Hypothalamus (tissue), 51 donors: ENCODE data around the gene TNKS1BP1.
"Not testable (repeated sequence)": the region's sequence is repeated elsewhere in the genome, so short reads cannot be mapped to it uniquely, and the experiment has no call there.

Experiments used
- DNase-seq, 51 donors: peaks; one replicate each; lab custom pipeline; 2025; lab: John Stamatoyannopoulos, UW

Gene TNKS1BP1

DNA sequence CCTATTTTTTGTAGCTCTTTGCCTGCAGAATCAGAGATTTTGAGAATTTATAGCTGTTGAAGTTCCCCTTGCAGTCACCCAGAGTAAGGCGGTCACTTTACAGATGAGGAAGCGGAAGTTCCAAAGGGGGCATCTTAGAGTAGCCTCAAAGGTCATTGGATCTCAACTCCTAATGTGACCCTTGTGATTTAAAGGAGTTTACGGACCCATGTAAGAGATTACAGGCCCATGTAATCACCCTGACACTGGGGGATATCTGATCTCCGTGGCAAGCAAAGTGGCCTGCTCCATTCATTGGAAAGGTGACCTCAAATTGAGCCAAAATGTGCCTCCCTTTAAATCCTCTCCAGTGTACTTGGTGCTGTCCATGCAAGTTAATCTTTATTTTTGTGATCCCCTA is 29.1 kb upstream of the TNKS1BP1 start:
- DNase-seq = no peak

DNA sequence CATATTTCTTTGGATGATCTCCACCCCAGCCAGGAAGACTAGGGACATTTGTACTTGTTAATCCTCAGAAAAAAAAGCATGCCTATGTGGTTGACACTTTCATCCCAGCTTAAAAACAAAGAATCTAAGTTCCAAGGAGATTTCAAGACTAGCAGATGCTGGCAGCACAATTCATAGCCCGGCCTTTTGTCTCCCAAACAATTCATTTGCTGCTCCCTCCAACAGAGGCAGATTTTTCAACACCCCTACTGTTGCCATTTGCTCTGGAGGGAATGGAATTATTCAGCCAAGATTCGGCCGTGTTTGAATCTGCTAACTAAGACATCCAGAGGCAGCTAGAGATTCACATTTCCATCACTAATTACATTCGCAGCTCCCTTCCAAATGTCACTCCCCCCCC is 28.7 kb upstream of the TNKS1BP1 start:
- no peak for DNase-seq

DNA sequence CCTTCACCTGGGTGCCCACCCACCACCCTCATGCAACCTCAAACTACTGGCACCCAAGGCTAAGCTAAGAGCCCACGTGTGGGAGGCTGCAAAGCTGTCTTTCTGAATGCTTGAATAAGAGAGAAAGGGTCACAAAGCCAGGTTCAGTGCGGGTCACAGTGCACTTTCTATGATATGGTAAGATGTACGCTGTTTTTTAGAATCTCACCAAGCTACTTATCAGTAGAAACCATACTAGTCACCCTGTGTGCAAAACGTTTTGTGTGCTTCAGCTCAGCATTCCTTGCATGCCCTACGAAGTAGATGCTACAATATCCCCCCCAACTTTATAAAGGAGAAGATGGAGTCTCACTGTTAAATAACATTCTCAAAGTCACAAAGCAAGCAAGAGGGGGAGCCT is 28.3 kb upstream of the TNKS1BP1 start:
- DNase-seq = no peak

DNA sequence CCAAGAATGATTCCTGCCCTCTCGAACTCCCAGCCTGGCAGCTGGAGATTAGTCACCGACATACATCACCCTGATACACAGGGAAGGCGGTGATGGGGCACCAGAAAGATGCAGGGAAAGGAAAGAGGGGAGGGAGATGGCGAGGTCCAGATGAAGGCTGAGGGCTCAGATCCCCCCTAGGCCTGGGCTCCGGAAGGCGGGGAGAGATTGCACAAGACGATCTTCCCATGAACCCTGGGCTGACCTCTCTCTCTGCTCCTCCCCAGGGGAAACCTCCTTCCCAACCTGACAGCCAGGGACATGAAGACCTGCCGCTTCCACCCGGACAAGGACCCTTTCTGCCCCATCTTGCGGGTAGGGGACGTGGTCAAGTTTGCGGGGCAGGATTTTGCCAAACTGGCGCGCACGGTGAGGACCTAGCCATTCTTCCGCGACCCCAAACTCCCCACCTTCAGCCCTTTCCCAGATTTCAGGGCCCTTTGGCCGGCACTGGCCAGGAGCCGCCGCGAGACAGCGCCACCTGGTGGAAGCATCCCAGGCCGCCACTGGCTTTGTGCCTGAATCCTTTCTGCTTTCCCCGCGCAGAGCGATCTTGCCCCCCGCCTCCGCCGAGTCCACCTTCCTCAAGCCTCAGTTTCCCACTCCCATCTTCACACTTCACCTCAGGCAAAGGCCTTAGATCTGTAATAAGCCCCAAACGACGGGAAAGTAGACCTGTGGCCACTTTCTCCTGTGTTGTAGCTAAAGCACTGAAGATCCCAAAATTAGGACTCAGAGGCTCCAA is 24.9 kb upstream of the TNKS1BP1 start:
- peak in 45 of 51 donors; percentile 4 to 79 (median 41) for DNase-seq

DNA sequence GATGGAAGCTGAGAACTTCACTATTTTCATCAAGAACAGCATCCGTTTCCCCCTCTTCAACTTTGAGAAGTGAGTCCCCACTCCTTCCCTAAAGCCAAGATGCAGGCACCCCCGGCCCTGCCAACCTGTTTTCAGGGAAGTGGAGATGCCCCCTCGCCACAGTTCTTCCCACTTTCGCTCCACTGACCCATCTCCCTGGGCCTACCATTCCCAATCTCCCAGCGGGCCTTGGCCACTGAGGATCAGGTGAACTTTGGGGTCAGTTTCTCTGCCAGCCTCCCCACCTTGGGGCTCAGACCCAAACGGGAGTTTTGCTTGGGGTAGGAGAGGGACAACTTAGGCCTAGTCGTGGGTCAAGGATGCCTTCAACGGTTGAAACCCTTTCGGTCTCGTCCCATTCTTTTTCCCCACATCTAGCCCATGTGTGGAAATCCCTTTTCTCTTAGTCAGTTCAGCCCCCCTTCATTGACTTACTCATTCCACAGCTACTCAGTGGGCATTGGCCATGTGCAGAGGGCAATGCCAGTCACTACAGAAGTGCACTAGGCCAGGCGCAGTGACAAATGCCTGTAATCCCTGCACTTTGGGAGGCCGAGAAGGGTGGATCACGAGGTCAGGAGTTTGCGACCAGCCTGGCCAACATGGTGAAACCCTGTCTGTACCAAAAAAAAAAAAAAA is 24.0 kb upstream of the TNKS1BP1 start:
- no peak for DNase-seq

DNA sequence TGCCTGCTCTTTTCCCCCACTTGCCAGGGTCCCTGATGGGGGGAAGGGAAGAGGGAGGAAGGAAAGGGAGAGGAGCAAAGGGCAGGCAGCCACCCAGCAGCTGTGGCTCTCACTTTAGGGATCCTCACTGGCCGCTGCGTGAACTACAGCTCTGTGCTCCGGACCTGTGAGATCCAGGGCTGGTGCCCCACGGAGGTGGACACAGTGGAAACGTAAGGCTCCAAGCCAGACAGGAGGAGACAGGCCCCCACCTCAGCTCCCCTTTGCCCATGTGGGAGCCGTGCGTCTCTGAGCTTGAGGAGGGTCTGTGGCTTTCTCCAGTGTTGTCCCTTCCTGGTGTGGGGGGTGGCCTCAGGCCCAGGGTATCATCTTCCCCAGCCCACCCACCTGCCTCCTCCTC is 23.3 kb upstream of the TNKS1BP1 start:
- no peak for DNase-seq

DNA sequence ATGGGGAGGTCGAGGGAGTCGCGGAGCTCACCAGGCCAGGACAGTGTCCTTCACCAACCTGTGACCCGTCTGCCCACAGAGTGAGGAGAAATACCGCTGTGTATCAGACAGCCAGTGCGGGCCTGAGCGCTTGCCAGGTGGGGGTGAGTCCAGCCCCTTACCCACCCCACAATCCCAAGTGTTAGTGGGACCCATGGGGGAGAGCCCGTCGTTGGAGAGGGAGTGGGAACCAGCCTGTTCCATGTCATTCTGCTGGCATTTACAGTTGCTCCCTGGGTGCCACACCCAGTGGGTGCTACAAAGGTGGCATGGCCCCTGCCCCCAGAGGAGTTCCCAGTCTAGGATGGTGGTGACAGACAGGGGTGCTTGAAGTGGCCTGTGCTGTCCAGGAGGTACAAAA is 22.6 kb upstream of the TNKS1BP1 start:
- DNase-seq = no peak

DNA sequence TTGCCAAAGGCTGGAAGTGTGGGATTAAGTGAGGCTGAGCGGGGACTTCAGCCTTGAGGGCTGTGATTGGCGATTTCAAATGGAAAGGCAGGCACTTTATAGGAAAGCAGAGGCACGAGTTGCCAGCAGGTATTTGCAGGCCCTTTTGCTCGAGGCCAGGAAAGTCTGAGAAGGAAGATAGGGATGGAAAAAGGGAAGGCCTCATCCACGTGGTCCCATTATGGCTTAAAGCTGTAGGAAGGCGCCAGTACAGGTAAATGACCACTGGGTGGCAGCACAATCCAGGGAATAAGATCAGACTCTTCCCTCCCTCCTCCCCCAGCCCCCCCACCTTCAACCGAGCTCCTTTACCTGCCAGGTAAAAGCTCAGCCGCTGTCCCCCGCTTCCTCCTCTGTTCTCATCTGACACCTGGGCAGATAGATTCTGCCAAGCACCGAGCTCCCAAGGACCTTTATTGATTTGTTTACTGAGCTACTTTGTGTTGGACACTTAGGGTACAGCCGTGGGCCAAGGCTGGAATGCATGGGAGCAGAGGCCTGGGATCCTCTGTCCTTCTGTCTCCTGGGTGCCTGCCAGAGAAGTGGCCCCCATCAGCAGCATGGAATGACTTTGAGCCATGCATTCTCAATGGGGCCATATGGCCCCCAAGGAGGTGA is 20.9 kb upstream of the TNKS1BP1 start:
- DNase-seq = peak in 40 of 51 donors; percentile 6 to 75 (median 36)

DNA sequence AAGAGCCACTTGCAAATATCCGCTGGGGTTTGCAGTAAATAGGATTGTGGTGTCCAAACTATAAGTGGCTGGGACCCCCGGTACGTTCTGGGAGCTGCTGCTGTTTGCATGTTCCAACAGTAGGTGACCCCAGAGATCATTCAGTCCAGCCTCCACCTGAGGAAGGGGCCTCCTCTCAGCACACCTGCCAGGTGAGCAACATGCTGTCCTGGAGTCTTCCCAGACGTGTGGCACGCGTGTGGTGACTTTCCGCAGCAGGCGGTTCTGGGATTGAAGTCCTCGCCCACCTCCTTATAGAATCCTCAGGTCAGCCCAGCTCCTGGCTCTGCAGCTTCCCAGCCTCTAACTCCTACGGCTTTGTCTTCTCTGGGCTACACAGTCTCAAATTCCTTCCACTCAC is 20.1 kb upstream of the TNKS1BP1 start:
- no peak for DNase-seq

DNA sequence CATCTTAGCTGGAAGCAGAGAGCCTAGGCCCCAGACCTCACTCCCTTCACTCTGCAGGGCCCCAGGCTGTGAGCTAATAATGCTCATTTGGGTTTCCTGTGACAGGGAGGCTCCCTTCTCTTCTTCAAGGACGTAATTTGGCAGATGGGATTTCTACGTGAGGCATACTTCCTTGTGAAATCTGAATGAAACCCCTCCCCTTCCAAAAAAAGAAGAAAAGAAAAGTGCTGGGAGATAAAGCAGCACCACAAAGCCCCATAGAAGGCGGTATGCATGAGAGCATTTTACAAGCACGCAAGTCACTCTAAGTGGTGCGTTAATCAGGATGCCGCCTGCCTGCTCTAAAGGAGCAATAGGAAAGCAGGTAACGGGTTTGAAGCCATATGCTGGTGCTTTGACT is 19.1 kb upstream of the TNKS1BP1 start:
- no peak for DNase-seq

DNA sequence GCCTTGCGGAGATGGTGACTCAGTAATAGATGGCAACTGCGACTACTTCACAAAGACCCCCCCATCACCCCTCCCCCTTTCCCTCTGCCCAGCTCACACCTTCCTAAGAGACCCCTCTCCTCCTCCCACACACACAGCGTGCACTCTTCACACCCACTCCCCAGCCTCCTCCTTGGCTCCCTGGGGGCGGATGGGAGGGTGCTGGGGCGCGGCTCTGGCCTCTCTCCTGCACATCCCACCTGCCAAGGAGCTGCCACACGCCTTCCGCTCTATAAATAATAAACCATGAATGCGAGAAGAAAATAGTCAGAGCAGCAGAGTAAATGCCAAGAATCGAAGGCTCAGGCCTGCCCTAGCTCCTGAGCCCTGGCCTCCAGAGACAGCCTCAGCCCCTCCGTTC is 17.9 kb upstream of the TNKS1BP1 start:
- no peak for DNase-seq

DNA sequence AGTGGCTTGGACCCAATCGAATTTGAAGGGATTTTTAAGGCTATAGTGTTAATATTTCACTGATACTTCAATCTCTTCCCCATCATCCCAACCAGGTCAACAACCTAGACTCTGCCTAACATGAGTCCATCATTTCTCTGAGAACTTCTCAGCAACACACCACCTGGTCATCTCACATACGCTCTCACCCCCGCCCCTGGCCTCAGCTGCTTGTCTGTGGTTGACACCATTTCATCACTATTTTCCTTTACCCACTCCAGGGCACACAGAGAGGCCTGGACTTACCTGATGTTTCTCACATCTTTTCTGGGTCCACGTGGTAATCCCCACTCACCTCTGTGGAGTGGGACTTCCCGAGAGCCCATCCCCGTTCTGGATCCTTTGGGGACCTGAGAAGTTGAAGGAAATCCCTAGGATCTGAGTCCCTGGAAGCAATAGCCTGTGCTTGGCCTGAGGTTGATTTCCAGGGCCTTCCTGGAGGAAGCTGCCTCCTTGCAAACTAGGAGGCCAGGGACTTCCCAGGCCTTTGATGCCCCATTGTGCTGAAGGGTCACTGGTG is 16.6 kb upstream of the TNKS1BP1 start:
- DNase-seq = no peak

DNA sequence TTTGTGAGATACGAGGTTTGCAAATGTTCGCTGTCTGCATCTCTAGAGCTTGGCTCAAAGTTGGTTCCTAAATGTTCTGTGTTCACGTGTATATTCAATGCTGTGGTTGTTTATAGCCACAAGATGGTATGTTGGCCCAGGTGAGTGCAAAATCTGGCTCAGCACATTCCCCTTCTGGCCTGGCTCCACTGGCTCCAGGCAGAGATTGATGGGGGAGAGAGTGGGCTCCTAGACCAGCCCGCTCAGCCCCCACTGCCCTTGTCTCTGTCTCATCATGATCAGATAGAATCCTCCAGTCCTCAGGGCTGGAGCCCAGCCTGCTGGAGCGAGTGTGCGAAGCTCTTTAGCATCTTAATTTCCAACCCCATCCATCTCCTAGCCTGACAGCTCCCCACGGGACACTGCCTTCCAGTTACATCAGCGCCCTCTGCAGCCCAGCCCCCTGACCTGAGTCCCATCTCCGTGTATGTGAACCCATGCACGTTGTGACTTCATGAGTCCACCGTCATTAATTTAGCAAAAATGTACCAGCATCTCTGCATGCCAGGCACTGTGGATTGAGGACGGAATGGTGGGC is 15.4 kb upstream of the TNKS1BP1 start:
- DNase-seq = peak in 1 of 51 donors; percentile 10

DNA sequence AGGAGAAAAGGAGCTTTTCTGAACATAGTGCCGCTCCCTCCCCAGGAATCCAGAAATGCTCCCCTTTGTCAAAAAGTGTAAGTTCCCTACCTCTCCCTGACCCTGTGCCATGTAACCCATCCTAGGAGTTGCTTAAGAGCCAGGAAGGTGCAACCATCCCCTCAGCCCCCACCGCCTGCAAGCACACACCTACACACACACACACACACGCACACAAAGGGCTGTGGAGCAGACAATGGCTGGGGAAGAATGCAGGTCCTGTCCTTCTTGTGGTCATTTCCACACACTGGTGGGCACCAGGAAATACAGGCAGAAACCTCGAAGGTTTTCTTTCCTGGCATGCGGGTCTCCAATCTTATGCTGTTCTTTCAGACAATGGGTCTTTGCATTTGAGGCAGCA is 14.6 kb upstream of the TNKS1BP1 start:
- DNase-seq = no peak

DNA sequence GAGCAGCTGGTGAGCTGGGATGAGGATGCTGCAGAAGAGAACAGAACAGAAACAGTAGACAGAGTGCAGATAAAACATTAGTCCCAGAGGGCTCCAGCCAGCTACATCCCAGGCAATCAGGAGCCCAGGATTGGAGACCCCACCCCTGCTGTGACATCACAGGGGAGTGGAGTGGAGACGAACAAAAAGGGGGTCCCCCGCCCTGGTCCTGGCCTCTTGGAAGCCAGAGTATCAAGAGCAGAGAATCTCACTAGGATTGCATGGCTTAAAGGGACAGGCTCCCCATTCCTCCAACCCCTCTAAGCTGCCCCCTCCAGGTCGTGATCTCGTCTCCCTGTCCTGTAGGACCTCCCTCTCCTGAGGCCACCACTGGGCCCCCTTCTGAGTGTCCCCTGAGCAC is 13.4 kb upstream of the TNKS1BP1 start, which contains the start of gene P2RX3:
P2RX3 (plus strand) TSS at position 211 of the 400 bp plus-strand sequence. CDS start 199 bp downstream, outside the sequence.
- no peak for DNase-seq

DNA sequence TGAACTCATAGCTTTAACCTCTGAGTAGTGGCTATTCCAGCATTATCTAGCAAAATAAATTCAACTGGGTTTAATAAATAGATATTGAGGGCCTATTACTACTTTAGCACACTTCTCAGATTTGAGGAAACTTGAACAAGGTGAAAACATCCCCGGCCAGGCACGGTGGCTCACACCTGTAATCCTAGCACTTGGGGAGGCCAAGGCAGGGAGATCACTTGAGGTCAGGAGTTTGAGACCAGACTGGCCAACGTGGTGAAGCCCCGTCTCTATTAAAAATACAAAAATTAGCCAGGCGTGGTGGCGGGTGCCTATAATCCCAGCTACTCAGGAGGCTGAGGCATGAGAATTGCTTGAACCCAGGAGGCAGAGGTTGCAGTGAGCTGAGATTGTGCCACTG is 12.1 kb upstream of the TNKS1BP1 start:
- DNase-seq = not testable (repeated sequence)

DNA sequence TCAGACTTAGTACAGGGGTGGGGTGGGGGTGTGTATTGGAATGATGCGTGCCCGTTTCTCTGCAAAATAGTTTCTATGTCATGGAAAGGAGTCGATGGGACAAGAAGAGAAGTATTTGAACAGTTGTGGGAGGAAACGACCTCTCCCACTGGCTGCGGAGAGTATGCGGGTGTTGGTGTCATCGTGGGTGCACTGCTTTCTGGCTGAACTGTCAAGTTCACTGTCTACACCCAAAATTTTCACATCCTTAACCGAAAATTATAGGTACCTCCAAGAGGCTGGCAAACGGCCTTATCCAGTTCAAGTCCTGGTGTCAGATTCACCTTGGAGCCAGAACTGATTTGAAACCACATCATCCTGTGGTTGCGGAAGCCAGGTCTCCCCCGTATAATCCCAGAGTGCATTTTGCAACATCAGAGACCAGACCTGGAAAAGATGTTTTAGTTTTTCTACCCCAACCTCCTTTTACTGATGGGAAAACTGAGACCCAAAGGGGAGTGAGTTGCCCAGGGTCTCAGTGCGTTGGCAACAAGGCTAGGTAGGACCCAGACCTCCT is 11.4 kb upstream of the TNKS1BP1 start:
- peak in 3 of 51 donors; percentile 24 to 56 (median 37) for DNase-seq

DNA sequence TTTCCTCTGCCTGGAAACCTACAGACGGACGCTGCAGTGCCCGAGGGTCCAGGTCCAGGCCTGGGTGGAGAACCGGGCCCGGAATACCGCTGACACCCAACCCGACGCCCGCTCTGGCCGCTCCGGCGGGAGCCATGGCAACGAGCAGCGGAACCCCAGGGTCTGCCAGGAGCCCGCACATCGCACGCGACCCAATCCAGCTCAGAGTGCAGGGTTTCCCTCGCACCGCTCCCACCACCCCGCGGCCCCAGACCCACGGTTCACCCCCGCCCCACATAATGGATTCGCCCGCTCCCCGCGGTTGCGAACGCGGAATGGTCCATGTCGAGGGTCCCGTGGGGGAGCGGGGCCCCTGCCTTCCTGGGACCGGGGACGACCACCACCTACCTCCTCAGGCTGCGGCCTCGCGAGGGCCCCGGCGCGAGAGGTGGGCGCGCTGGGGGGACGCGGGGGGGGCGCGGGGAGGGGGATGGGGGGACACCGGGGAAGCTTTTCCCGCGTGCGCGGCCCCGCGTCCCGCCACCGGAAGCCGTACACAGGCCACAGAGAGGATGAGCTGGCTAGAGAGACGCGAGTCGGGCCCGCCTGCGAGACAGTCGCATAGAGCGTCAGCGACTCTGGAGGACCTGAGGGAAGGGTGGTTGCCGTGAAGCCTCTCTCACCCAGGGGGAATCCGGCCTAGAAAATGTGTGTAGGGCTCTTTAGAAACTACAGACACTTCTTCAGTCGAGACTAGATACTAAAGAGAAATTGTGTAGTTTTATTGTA is 10.8 kb upstream of the TNKS1BP1 start, which contains the start of gene SSRP1:
SSRP1 (minus strand) TSS at position 550 of the 768 bp plus-strand sequence. CDS start 771 bp downstream, outside the sequence.
- DNase-seq = peak; percentile 35 to 92 (median 77)

DNA sequence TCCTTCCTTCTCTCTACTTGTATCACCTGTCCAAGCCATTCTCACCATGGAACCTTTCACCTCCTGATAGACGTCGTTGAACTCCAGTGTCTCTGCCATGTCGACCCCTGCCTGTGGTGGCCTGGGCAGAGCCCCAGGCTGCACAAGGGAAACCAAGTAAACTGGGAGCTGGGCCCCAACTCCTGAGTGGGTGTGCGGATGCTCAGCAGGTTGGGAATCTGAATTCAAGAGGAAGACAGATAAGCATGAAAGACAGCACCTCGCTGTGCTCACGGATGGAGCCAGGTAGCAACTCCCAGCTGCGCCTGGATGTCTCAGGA is 10.2 kb upstream of the TNKS1BP1 start:
- no peak for DNase-seq
